Astrocyte (in vitro differentiated cells and primary cell): Measurements from ENCODE around the gene PDSS2. TPM values are rescaled to one million over a fixed set of nuclear protein-coding genes. Genes with fewer than 3 reads are reported as not detected.

ENCODE experiments used
- DNase-seq: peaks from one replicate; pipeline ENCODE4 v3.0.0-alpha.2; 2010; ENCODE audit warnings: low read depth
- FAIRE-seq: peaks from 2 replicates; lab custom pipeline; 2011; peaks lifted over from hg19 to GRCh38; lab: Jason Lieb, UNC
- H2AFZ ChIP-seq: 2 replicates; pipeline ENCODE4 v1.6.0; 2012; ENCODE audit warnings: low read depth, low read length, inconsistent platforms
- H3K27ac ChIP-seq: 2 replicates; pipeline ENCODE4 v1.5.1; 2011; ENCODE audit warnings: low read depth, low read length, inconsistent platforms
- H3K27me3 ChIP-seq: 2 replicates; pipeline ENCODE4 v1.6.0; 2011; ENCODE audit warnings: low read length, inconsistent platforms; ENCODE audit not compliant: insufficient read depth
- H3K36me3 ChIP-seq: 2 replicates; pipeline ENCODE4 v1.5.1; 2011; ENCODE audit warnings: low read length, inconsistent platforms; ENCODE audit not compliant: insufficient read depth
- H3K4me1 ChIP-seq: 2 replicates; pipeline ENCODE4 v1.5.1; 2011; ENCODE audit warnings: low read length, inconsistent platforms; ENCODE audit not compliant: insufficient read depth
- H3K4me2 ChIP-seq: 2 replicates; pipeline ENCODE4 v1.6.0; 2012; ENCODE audit warnings: low read length, inconsistent platforms
- H3K4me3 ChIP-seq: 2 replicates; pipeline ENCODE4 v1.5.1; 2011; ENCODE audit warnings: low read depth, mild to moderate bottlenecking, low read length, inconsistent platforms; ENCODE audit not compliant: insufficient read depth
- H3K79me2 ChIP-seq: 2 replicates; pipeline ENCODE4 v1.6.0; 2012; ENCODE audit warnings: mild to moderate bottlenecking, low read length, inconsistent platforms; ENCODE audit not compliant: insufficient read depth
- H3K9ac ChIP-seq: 2 replicates; pipeline ENCODE4 v1.6.0; 2012; ENCODE audit warnings: mild to moderate bottlenecking, low read length, inconsistent platforms
- H3K9me3 ChIP-seq: 2 replicates; pipeline ENCODE4 v1.5.1; 2012; ENCODE audit warnings: low read depth, mild to moderate bottlenecking, low read length, inconsistent platforms; ENCODE audit not compliant: insufficient read depth
- H4K20me1 ChIP-seq: 2 replicates; pipeline ENCODE4 v1.6.0; 2012; ENCODE audit warnings: low read length, inconsistent platforms; ENCODE audit not compliant: insufficient read depth
- H3K27ac Mint-ChIP-seq: one replicate; pipeline ENCODE4 v1.8.0; 2021; ENCODE audit warnings: mild to moderate bottlenecking, mixed read lengths; ENCODE audit not compliant: unreplicated experiment
- H3K27me3 Mint-ChIP-seq: one replicate; pipeline ENCODE4 v1.8.0; 2021; ENCODE audit warnings: low read depth, mixed read lengths; ENCODE audit not compliant: unreplicated experiment
- H3K36me3 Mint-ChIP-seq: one replicate; pipeline ENCODE4 v1.8.0; 2021; ENCODE audit warnings: low read depth, mixed read lengths; ENCODE audit not compliant: unreplicated experiment
- H3K4me1 Mint-ChIP-seq: one replicate; pipeline ENCODE4 v1.8.0; 2021; ENCODE audit warnings: low read depth, mixed read lengths; ENCODE audit not compliant: unreplicated experiment
- H3K4me3 Mint-ChIP-seq: one replicate; pipeline ENCODE4 v1.8.0; 2021; ENCODE audit warnings: mild to moderate bottlenecking, moderate library complexity, mixed read lengths; ENCODE audit not compliant: unreplicated experiment
- H3K9me3 Mint-ChIP-seq: one replicate; pipeline ENCODE4 v1.8.0; 2021; ENCODE audit warnings: mild to moderate bottlenecking, mixed read lengths; ENCODE audit not compliant: unreplicated experiment
- EZH2 ChIP-seq: IDR thresholded peaks from 2 replicates; pipeline ENCODE4 v1.6.1; 2012; ENCODE audit warnings: mild to moderate bottlenecking, low read length, inconsistent platforms; ENCODE audit not compliant: insufficient read depth
- total RNA-seq: library from RNA; stranded (reverse); gene quantifications from 2 replicates; pipeline ENCODE4 v1.2.1, GENCODE V29; 2021
- TF ChIP-seq, protein P1 (sequence below): IDR thresholded peaks from 2 replicates; pipeline ENCODE4 v1.5.1; 2011; ENCODE audit warnings: low read depth, mild to moderate bottlenecking, inconsistent platforms, low read length, moderate library complexity; ENCODE audit not compliant: insufficient read depth

The PDSS2 gene
- total RNA-seq, 1 donor from 2014 or later, result 7.7 TPM

DNA sequence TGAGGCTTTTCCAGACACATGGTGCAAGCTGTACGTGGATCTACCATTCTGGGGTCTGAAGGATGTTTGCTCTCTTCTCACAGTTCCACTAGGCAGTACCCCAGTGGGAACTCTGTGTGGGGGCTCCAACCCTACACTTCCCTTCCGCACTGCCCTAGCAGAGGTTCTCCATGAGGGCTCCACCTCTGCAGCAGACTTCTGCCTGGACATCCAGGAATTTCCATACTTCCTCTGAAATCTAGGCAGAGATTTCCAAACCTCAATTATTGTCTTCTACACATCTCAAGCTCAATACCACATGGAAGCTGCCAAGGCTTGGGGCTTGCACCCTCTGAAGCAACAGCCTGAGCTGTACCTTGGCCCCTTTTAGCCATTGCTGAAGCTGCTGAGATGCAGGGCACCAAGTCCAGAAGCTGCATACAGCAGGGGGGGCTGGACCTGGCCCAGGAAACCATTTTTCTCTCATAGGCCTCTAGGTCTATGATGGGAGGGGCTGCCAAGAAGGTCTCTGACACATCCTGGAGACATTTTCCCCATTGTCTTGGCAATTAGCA, 11.6 kb downstream of the PDSS2 start:
- Histone ChIP-seq H4K20me1 (no peaks in the 10 kb centered on the region), H3K4me2 (no peak overlapping the region), H3K9me3 (peaks cover 10% of the 10 kb centered on the region), H3K27me3 (no peaks in the 10 kb centered on the region), H3K4me3 (no peak overlapping the region), H3K27ac (no peak overlapping the region), H2AFZ (no peak overlapping the region), H3K4me1 (peaks cover 14% of the 10 kb centered on the region), H3K79me2 (peaks cover 7% of the 10 kb centered on the region), H3K9ac (no peak overlapping the region), H3K36me3 (no peaks in the 10 kb centered on the region)
- DNase-seq (no peak), FAIRE-seq (no peak)
- Mint-ChIP-seq H3K27ac (no peak overlapping the region), H3K4me3 (no peak overlapping the region), H3K9me3 (peaks cover 11% of the 10 kb centered on the region), H3K36me3 (peaks cover 6% of the 10 kb centered on the region), H3K4me1 (peaks cover 11% of the 10 kb centered on the region), H3K27me3 (no peaks in the 10 kb centered on the region)
- TF ChIP-seq, protein P1, sequence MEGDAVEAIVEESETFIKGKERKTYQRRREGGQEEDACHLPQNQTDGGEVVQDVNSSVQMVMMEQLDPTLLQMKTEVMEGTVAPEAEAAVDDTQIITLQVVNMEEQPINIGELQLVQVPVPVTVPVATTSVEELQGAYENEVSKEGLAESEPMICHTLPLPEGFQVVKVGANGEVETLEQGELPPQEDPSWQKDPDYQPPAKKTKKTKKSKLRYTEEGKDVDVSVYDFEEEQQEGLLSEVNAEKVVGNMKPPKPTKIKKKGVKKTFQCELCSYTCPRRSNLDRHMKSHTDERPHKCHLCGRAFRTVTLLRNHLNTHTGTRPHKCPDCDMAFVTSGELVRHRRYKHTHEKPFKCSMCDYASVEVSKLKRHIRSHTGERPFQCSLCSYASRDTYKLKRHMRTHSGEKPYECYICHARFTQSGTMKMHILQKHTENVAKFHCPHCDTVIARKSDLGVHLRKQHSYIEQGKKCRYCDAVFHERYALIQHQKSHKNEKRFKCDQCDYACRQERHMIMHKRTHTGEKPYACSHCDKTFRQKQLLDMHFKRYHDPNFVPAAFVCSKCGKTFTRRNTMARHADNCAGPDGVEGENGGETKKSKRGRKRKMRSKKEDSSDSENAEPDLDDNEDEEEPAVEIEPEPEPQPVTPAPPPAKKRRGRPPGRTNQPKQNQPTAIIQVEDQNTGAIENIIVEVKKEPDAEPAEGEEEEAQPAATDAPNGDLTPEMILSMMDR, result no peak
- TF ChIP-seq EZH2, result no peak

DNA sequence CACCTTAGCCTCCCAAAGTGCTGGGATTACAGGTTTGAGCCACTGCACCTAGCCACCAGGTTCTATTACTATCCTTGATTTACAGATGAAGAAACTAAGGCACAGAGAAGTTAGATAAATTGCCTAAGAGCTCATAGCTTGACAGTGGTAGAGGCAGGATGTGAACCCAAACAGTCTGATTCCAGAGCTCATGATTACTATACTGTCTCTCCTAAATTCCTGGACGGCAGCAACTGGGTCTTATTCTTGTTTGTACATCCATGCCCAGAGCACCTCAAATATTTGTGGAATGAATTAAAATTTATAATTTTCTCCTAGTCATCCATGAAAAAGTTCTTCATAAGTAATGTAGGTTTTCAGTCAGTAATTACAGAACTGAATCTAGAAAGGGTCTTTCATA, 15.1 kb downstream of the PDSS2 start:
- Histone ChIP-seq H3K79me2 (peaks cover 10% of the 10 kb centered on the region), H2AFZ (no peak overlapping the region), H3K4me2 (peak overlapping the region; percentile 65), H3K9me3 (peaks cover 10% of the 10 kb centered on the region), H3K27ac (peak overlapping the region; percentile 40), H3K4me3 (no peak overlapping the region), H3K9ac (no peak overlapping the region), H3K4me1 (peaks cover 16% of the 10 kb centered on the region), H3K27me3 (no peaks in the 10 kb centered on the region), H4K20me1 (peaks cover 11% of the 10 kb centered on the region), H3K36me3 (no peaks in the 10 kb centered on the region)
- TF ChIP-seq EZH2, result no peak
- TF ChIP-seq, protein P1, result no peak
- Mint-ChIP-seq H3K27ac (no peak overlapping the region), H3K27me3 (no peaks in the 10 kb centered on the region), H3K4me1 (peaks cover 29% of the 10 kb centered on the region), H3K4me3 (no peak overlapping the region), H3K9me3 (peaks cover 11% of the 10 kb centered on the region), H3K36me3 (peaks cover 6% of the 10 kb centered on the region)
- no peak for FAIRE-seq
- DNase-seq, result no peak

DNA sequence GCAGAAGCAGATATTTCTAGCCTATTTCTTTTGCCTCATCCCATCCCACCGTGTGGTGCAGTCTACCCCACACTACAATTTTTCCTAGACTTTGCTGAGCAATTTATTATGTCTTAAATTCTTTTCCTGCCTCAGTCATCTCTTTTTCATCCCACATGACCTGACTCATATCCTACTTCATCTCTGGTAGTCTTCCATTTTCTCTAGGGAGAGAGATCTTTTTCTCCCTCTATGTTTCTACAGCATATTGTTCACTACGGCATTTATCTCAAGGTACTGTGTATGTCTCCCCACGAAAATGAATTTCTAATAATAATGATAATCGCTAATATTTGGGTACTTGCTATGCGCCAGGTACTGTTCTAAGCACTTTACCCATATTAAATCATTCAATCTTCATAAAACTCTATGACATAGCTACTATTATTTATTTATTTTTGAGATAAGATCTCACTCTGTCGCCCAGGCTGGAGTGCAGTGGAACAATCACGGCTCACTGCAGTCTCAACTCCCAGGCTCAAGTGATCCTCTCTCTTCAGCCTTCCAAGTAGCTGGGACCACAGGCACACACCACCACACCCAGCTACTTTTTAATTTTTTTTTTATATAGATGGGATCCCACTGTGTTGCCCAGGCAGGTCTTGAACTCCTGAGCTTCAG, 15.6 kb downstream of the PDSS2 start:
- peaks cover 16% of the 10 kb centered on the region for H3K4me1 ChIP-seq
- Mint-ChIP-seq H3K9me3 (peaks cover 11% of the 10 kb centered on the region), H3K4me3 (no peak overlapping the region), H3K4me1 (peaks cover 29% of the 10 kb centered on the region), H3K36me3 (peaks cover 6% of the 10 kb centered on the region), H3K27ac (peak overlapping the region; percentile 0), H3K27me3 (no peaks in the 10 kb centered on the region)
- H3K4me2 ChIP-seq, result peak overlapping the region; percentile 65
- no peak overlapping the region for H2AFZ ChIP-seq
- FAIRE-seq, result peak; percentile 23
- peaks cover 13% of the 10 kb centered on the region for H4K20me1 ChIP-seq
- H3K4me3 ChIP-seq, result no peak overlapping the region
- H3K9me3 ChIP-seq, result peaks cover 10% of the 10 kb centered on the region
- H3K9ac ChIP-seq, result no peak overlapping the region
- H3K36me3 ChIP-seq, result no peaks in the 10 kb centered on the region
- TF ChIP-seq, protein P1, result no peak
- no peak for TF ChIP-seq EZH2
- H3K79me2 ChIP-seq, result peaks cover 10% of the 10 kb centered on the region
- no peaks in the 10 kb centered on the region for H3K27me3 ChIP-seq
- peak; percentile 35 for DNase-seq
- peak overlapping the region; percentile 40 for H3K27ac ChIP-seq
